Measurements from ENCODE around the gene FBXO21. TPM values are rescaled to one million over a fixed set of nuclear protein-coding genes. Genes with fewer than 3 reads are reported as not detected.
"Not testable (repeated sequence)": the region's sequence is repeated elsewhere in the genome, so short reads cannot be mapped to it uniquely, and the experiment has no call there.

The FBXO21 gene
- total and polyA plus RNA-seq, 2 experiments from 2014 or later = 46.3 to 84.2 TPM

- TF ChIP-seq REST (IDR thresholded peaks at IDR 0.05; ENCODE audit: unreplicated experiment) (no peak), EZH2 (IDR thresholded peaks at IDR 0.05; ENCODE audit: low read depth, unreplicated experiment) (no peak)
Observed at GRCh38 chr12:117193903-117194302, 3.6 kb upstream of the FBXO21 start (continued).

DNA sequence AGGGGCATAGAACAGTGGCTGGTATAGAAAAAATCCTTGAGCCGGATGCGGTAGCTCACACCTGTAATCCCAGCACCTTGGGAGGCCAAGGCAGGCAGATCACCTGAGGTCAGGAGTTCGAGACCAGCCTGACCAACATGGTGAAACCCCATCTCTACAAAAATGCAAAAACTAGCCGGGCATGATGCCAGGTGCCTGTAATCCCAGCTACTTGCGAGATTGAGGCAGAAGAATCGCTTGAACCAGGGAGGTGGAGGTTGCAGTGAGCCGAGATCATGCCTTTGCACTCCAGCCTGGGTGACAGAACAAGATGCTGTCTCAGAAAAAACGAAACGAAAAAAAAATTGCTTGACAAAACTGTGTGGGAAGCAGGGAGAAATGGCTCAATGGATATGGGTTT lies 2.3 kb upstream of the FBXO21 start:
- H3K27ac Mint-ChIP-seq; H3K4me3 ChIP-seq; H3K36me3 ChIP-seq (ENCODE audit: insufficient read depth); H3K4me3 Mint-ChIP-seq; H3K9me3 Mint-ChIP-seq; H3K9me2 ChIP-seq (ENCODE audit: insufficient read depth); H3F3A ChIP-seq (replicated peaks; ENCODE audit: low read depth); DNase-seq (ENCODE audit: low spot score); H3K27me3 ChIP-seq (ENCODE audit: insufficient read depth); H3K4me2 ChIP-seq; ATAC-seq; H3K27me3 Mint-ChIP-seq (ENCODE audit: insufficient read depth, low read depth, poor library complexity); H3K36me3 Mint-ChIP-seq (ENCODE audit: low read depth); H4K20me1 ChIP-seq (replicated peaks; ENCODE audit: insufficient read depth); H3K27ac ChIP-seq (ENCODE audit: low read depth); H2AFZ ChIP-seq: not testable (repeated sequence)
- H3K4me1 Mint-ChIP-seq = peaks cover 18% of the 10 kb centered on the region
- peaks cover 22% of the 10 kb centered on the region for H3K79me2 ChIP-seq (replicated peaks; ENCODE audit: insufficient read depth)
- H3K4me1 ChIP-seq (ENCODE audit: insufficient read depth) = peaks cover 13% of the 10 kb centered on the region

GRCh38 chr12:117192057-117192456 lies 1.8 kb upstream of the FBXO21 start:
- H3K4me2 ChIP-seq = no peak overlapping the region
- H3K36me3 ChIP-seq (ENCODE audit: insufficient read depth) = no peaks in the 10 kb centered on the region
- TF ChIP-seq EZH2 (IDR thresholded peaks at IDR 0.05; ENCODE audit: low read depth, unreplicated experiment) (no peak), ZNF114 (CRISPR knock-in tag; IDR thresholded peaks at IDR 0.05) (no peak), NANOG (IDR thresholded peaks at IDR 0.05; ENCODE audit: borderline replicate concordance) (no peak), EZH2phosphoT487 (IDR thresholded peaks at IDR 0.05; ENCODE audit: unreplicated experiment) (no peak), CREB1 (CRISPR knock-in tag; IDR thresholded peaks at IDR 0.05; ENCODE audit: low read depth) (no peak), ZNF462 (CRISPR knock-in tag; IDR thresholded peaks at IDR 0.05) (no peak)

More at GRCh38 chr12:117192057-117192456, 1.8 kb upstream of the FBXO21 start:
- Mint-ChIP-seq H3K36me3 (ENCODE audit: low read depth) (peaks cover 10% of the 10 kb centered on the region), H3K4me3 (no peak overlapping the region), H3K4me1 (peaks cover 22% of the 10 kb centered on the region), H3K9me3 (no peaks in the 10 kb centered on the region), H3K27me3 (ENCODE audit: insufficient read depth, low read depth, poor library complexity) (peaks cover 7% of the 10 kb centered on the region), H3K27ac (no peak overlapping the region)
- no peaks in the 10 kb centered on the region for H3K9me2 ChIP-seq (ENCODE audit: insufficient read depth)
- H4K20me1 ChIP-seq (replicated peaks; ENCODE audit: insufficient read depth) = peaks cover 10% of the 10 kb centered on the region; the same call in 1 of the 2 replicates
- peaks cover 13% of the 10 kb centered on the region for H3K4me1 ChIP-seq (ENCODE audit: insufficient read depth)
- H3K27me3 ChIP-seq (ENCODE audit: insufficient read depth) = no peaks in the 10 kb centered on the region
- peak; percentile 16; the same call in 1 of the 3 replicates for ATAC-seq
- H3K79me2 ChIP-seq (replicated peaks; ENCODE audit: insufficient read depth) = peaks cover 27% of the 10 kb centered on the region
- H2AFZ ChIP-seq = peak overlapping the region; percentile 79
- H3K27ac ChIP-seq (ENCODE audit: low read depth) = no peak overlapping the region
- H3K4me3 ChIP-seq = no peak overlapping the region
- peak; percentile 52 for DNase-seq (ENCODE audit: low spot score)
- H3F3A ChIP-seq (replicated peaks; ENCODE audit: low read depth) = no peaks in the 10 kb centered on the region
